Measurements from ENCODE around the gene PROSER2.

The PROSER2 gene

DNA sequence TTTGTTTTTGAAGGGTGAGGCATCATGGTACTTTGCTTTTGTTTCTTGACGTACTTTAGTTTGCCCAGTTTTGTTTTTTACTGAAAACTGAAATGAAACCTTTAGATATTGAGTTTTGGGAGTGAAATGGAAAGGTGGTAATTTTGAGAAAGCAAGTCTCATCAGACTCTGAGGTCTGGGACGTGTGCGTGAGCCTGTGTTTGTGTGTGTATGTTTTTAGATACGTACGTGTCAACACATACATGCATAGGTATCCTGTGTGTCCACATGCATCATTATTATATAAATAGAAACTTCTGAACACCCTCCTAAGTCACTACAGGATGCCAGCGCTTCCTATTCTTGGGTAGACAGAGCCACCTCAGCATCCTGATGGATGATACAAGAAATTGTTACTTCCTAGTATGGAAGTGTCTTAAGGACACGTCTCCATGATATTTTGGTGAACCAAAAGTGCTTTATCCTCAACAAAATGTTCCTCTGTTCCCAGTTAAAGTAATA, 47.8 kb downstream of the PROSER2 start:
- no peak for DNase-seq

DNA sequence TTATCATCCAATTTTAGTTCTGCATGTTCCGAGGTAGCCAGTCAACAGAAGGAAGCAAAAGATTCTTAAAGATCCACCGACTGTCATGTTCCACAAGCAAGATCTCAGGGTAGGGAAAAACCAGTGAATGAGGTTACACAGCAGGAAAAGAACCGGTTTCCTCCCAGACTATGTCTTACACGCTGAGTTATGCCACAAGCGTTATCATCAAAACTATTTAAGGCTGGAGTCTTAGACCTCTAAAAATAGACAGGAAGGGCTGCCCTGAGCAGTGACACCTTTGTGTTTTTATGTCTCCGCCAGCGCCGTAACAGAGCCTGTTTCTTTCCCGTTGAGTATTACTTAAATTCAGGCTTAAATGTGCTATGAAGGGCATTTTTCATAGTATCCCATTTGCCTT, 48.3 kb downstream of the PROSER2 start:
- no peak for DNase-seq

GRCh38 chr10:11874568-11875493, 51.7 kb downstream of the PROSER2 start:
- no peak for DNase-seq

DNA sequence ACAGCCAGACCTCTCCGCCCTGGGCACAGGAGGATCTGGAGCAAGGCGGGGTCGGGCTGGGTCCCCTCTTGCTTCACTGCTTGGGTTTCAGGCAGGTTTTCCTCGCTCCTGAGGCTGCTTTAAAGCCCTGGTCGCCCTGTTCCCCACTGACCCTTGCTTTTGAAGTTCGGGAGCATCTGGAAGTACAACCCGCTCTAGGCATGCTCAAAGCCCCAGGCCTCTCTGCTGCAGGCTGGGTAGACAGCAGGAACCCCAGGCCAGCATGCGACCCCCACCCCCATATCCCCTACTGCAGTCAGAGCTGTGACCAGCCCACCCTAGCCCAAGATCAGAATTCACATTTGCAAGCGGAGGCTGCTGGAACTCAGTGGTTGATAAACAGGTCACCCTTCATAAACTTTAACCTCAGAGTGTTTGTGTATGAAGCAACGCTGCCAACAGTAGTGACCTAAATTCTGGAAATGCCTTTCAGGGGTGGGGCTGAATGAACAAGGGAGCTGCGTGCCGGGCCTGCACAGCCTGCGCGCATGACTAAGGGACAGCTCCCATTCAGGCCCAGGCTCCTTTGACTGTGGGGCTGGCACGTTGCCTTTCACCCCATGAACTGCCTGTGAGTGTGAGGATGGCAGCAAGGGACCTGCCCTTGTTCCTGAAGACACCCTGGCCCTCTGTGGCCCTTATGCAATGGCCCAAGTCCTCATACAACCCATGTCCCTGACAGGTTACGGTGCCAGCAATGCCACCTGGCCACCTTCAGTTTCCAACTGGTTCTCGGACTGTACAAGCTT, 52.5 kb downstream of the PROSER2 start:
- DNase-seq: no peak

GRCh38 chr10:11876324-11876723, 53.2 kb downstream of the PROSER2 start:
- DNase-seq: no peak

- no peak for DNase-seq
Observed at GRCh38 chr10:11876805-11877590, 53.8 kb downstream of the PROSER2 start.

- no peak for DNase-seq
Observed at GRCh38 chr10:11877591-11877905, 54.4 kb downstream of the PROSER2 start.

- DNase-seq: no peak
Observed at GRCh38 chr10:11878776-11879175, 55.6 kb downstream of the PROSER2 start.

- DNase-seq: no peak
Observed at GRCh38 chr10:11879387-11880094, 56.4 kb downstream of the PROSER2 start.

DNA sequence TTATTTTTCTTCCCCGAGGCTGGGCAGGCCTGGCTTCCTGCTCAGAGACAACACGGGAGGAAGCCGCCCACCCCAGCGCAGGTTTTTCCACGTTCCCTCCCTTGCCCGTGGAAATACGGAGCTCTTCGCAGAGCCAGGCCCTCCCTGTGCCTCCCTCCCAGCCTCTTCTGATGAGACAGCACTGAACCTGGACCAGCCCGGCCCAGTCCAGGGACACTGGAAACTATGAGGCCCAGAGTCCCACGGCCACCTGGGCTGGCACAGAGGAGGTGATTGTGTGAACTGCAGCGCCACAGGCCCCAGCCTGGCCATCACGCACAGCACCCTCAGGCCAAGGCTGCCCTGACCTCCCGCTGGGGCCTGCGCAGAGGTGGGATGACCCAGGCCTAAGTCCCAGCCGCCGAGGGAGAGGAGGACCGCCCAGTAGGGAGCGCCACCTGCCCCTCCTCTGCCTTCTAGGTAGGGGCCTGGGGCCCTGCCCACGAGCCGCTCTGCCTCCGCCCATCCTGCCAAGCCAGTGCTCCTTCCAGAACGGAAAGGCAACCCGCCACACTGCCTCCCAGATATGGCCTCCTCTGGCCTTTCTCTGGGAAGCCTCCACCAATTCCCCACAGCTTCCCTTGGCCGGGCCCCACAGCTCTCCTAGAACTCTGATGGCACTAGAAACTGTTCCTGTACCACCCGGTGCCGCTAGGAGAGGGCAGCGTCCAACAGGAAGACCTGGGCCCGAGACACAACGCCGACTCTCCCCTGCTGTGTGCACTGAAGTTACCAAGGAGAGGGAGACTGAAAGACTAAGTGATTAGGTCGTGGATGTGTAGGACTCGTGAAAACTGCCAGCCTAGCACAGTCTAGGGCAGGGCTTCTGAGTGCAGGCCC, 57.2 kb downstream of the PROSER2 start:
- no peak for DNase-seq

- no peak for DNase-seq
Observed at GRCh38 chr10:11881030-11881476, 57.9 kb downstream of the PROSER2 start.

- no peak for DNase-seq
Observed at GRCh38 chr10:11881477-11882417, 58.6 kb downstream of the PROSER2 start.

GRCh38 chr10:11882646-11883375, 59.7 kb downstream of the PROSER2 start:
- no peak for DNase-seq

GRCh38 chr10:11884706-11885423, 61.7 kb downstream of the PROSER2 start:
- DNase-seq: no peak

DNA sequence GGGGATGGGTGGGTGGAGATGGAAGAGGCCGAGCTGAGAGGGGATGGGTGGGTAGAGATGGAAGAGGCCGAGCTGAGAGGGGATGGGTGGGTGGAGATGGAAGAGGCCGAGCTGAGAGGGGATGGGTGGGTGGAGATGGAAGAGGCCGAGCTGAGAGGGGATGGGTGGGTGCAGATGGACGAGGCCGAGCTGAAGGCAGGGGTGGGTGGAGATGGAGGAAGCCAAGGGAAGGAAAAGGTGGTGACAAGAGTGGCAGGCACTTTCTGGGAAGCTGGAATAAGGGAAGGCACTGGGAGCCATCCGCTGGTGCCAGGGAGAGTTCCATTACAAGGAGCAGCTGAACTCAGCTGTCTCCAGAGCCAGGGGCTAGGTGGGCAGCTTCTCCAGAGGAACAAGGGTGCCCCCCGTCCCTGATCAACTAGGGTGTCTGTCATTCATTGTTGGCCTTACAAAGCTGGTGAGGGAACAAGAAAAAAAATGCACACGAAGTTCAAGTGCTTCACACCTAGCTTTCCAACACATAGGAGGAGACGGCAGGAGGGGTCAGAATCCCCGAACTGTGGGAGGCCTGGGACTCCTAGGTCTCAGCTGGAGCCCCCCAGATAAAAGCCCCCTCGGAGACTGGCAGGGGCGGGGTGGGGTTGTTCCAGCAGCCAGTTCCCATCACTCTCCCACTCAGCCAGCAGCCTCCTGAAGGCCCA, 62.4 kb downstream of the PROSER2 start:
- no peak for DNase-seq

DNA sequence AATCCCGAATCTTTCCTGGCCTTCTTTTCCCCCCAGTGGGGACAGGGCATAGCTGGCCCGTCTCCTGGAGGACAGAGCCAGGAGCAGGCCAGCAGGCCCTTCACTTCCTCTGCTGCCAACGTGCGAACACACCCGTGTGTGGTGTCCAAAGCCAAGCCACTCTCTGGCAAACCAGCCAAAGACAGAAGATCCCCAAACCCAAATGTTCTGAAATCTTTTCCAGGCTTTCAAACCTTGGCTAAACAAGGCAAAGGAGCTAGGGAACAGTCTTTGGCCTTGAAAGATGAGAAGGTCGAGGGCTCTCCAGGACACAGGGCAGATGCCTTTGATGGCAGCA, 63.0 kb downstream of the PROSER2 start:
- DNase-seq: no peak

DNA sequence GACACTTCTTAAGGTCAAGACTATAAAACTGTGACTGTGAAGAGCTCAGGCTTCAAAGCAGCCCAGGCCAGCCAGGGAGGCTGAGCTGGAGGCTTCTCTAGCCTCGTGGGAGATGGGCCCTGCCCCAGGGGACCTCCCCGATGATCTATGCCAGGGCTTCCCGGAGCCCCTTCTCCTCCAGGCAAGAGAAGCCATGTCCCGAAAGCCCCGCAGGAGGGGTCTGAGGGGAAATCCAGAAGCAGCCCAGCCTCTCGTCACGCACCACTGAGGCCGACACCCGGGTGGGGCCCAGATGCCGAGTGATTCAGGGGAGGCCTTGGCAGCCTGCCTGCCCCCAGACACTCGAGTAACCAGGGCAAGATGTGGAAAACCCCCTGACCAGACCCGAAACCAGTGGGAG, 63.7 kb downstream of the PROSER2 start:
- DNase-seq: no peak

Measured in activated CD4-positive, CD25-positive, alpha-beta regulatory T cell (primary cell).